ENCODE results near the gene MBD6.

The MBD6 gene

GRCh38 chr12:57483466-57483865 lies 39.2 kb upstream of the MBD6 start:
- H3K27ac ChIP-seq (ENCODE audit: low read depth, low read length): no peak overlapping the region

GRCh38 chr12:57485695-57486094 lies 36.9 kb upstream of the MBD6 start:
- no peaks in the 10 kb centered on the region for H4K20me1 ChIP-seq (ENCODE audit: low read depth, low read length)

More at GRCh38 chr12:57483466-57483865, 39.2 kb upstream of the MBD6 start:
- Histone ChIP-seq H3K4me2 (ENCODE audit: low read depth, low read length, poor library complexity, severe bottlenecking) (no peak overlapping the region), H3K4me3 (ENCODE audit: insufficient read depth, low read length, poor library complexity, severe bottlenecking) (no peak overlapping the region), H2AFZ (ENCODE audit: low read depth, low read length, severe bottlenecking) (no peak overlapping the region), H3K36me3 (ENCODE audit: low read length) (no peaks in the 10 kb centered on the region), H3K27me3 (ENCODE audit: low read length) (no peaks in the 10 kb centered on the region), H3K9me2 (replicated peaks; ENCODE audit: insufficient read depth, low read length) (no peaks in the 10 kb centered on the region), H3F3A (ENCODE audit: insufficient read depth) (peaks cover 5% of the 10 kb centered on the region; the same call in 1 of the 2 replicates), H3K79me2 (ENCODE audit: insufficient read depth, low read length) (peaks cover 6% of the 10 kb centered on the region), H3K9me3 (ENCODE audit: insufficient read depth, low read length) (no peaks in the 10 kb centered on the region), H3K9ac (ENCODE audit: low read length) (no peak overlapping the region), H4K20me1 (ENCODE audit: low read depth, low read length) (no peaks in the 10 kb centered on the region)
- TF ChIP-seq EZH2phosphoT487 (conservative IDR thresholded peaks at IDR 0.05; ENCODE audit: low read length) (no peak), CTCF (IDR thresholded peaks at IDR 0.05; ENCODE audit: insufficient read depth, low read length, poor library complexity, severe bottlenecking) (no peak)

GRCh38 chr12:57487055-57487596 lies 35.5 kb upstream of the MBD6 start:
- Histone ChIP-seq H3K9me3 (ENCODE audit: insufficient read depth, low read length) (no peaks in the 10 kb centered on the region), H2AFZ (ENCODE audit: low read depth, low read length, severe bottlenecking) (peak overlapping the region; percentile 75), H3K4me2 (ENCODE audit: low read depth, low read length, poor library complexity, severe bottlenecking) (peak overlapping the region; percentile 50), H3K79me2 (ENCODE audit: insufficient read depth, low read length) (peaks cover 30% of the 10 kb centered on the region), H3K27ac (ENCODE audit: low read depth, low read length) (no peak overlapping the region), H3K4me3 (ENCODE audit: insufficient read depth, low read length, poor library complexity, severe bottlenecking) (peak overlapping the region; percentile 23), H3K9ac (ENCODE audit: low read length) (no peak overlapping the region), H3F3A (ENCODE audit: insufficient read depth) (no peaks in the 10 kb centered on the region), H3K27me3 (ENCODE audit: low read length) (no peaks in the 10 kb centered on the region), H4K20me1 (ENCODE audit: low read depth, low read length) (no peaks in the 10 kb centered on the region), H3K9me2 (replicated peaks; ENCODE audit: insufficient read depth, low read length) (no peaks in the 10 kb centered on the region), H3K36me3 (ENCODE audit: low read length) (peaks cover 10% of the 10 kb centered on the region)
- TF ChIP-seq EZH2phosphoT487 (conservative IDR thresholded peaks at IDR 0.05; ENCODE audit: low read length) (no peak), CTCF (IDR thresholded peaks at IDR 0.05; ENCODE audit: insufficient read depth, low read length, poor library complexity, severe bottlenecking) (no peak)

More at GRCh38 chr12:57485695-57486094, 36.9 kb upstream of the MBD6 start:
- TF ChIP-seq EZH2phosphoT487 (conservative IDR thresholded peaks at IDR 0.05; ENCODE audit: low read length): no peak
- no peak for TF ChIP-seq CTCF (IDR thresholded peaks at IDR 0.05; ENCODE audit: insufficient read depth, low read length, poor library complexity, severe bottlenecking)
- Histone ChIP-seq H3K27ac (ENCODE audit: low read depth, low read length) (no peak overlapping the region), H3K79me2 (ENCODE audit: insufficient read depth, low read length) (peaks cover 26% of the 10 kb centered on the region), H3K4me2 (ENCODE audit: low read depth, low read length, poor library complexity, severe bottlenecking) (no peak overlapping the region), H3K36me3 (ENCODE audit: low read length) (no peaks in the 10 kb centered on the region; the same call in 1 of the 2 replicates), H3K9me3 (ENCODE audit: insufficient read depth, low read length) (no peaks in the 10 kb centered on the region), H3F3A (ENCODE audit: insufficient read depth) (peaks cover 4% of the 10 kb centered on the region; the same call in 1 of the 2 replicates), H3K9ac (ENCODE audit: low read length) (no peak overlapping the region), H2AFZ (ENCODE audit: low read depth, low read length, severe bottlenecking) (no peak overlapping the region), H3K9me2 (replicated peaks; ENCODE audit: insufficient read depth, low read length) (no peaks in the 10 kb centered on the region), H3K27me3 (ENCODE audit: low read length) (no peaks in the 10 kb centered on the region), H3K4me3 (ENCODE audit: insufficient read depth, low read length, poor library complexity, severe bottlenecking) (no peak overlapping the region)

Data from SU-DHL-6 (cell line).